K562 (cell line): ENCODE measurements around the gene LRRC14B. TPM values are rescaled to one million over a fixed set of nuclear protein-coding genes. Genes with fewer than 3 reads are reported as not detected.

Experiments used
- ATAC-seq: fragments of 200-7000 bp; cut with Tn5 transposase; 3 replicates; pipeline ENCODE4 v1.9.1; 2020; ENCODE audit warnings: moderate library complexity
- BruUV-seq: library from RNA; stranded (reverse); fragments of 400-500 nt; replicated peaks from 2 replicates; lab custom pipeline; 2021; lab: Mats Ljungman, UMichigan
- CTCF ChIA-PET: fragments of 300-600 bp; formaldehyde crosslinking; extraction: SDS; loops from one replicate; lab custom pipeline; 2021; ENCODE audit warnings: low intra/inter-chr PET ratio; lab: Yijun Ruan, JAX
- POLR2A ChIA-PET: fragments of 300-600, 350-650 bp; sonication (Branson Sonifier 250); formaldehyde crosslinking; extraction: SDS; loops from one replicate; lab custom pipeline; 2021; ENCODE audit warnings: antibody characterized with exemption, inconsistent platforms; lab: Yijun Ruan, JAX
- DNase-seq, 4 experiments: peaks; one replicate each; pipeline versions ENCODE4 v3.0.0 to v3.0.0-alpha.2; 2011 to 2018; ENCODE audit warnings: low spot score in 3 of 4, mixed read lengths in 3 of 4; ENCODE audit errors: extremely low read depth in 1 of 4
- FAIRE-seq: peaks from 2 replicates; lab custom pipeline; 2011; peaks lifted over from hg19 to GRCh38; lab: Jason Lieb, UNC
- H2AFZ ChIP-seq: 2 replicates; pipeline ENCODE4 v1.6.0; 2011; ENCODE audit warnings: low read depth, low read length, control low read depth, inconsistent platforms
- H3K27ac ChIP-seq: fragments of 200-600 bp; 3 replicates; pipeline ENCODE4 v1.8.0; 2011; ENCODE audit warnings: low read depth, mild to moderate bottlenecking, control low read depth, inconsistent platforms, low read length, moderate library complexity, mixed read lengths; ENCODE audit errors: extremely low read depth
- H3K27me3 ChIP-seq, 2 experiments: fragments of 300-600 bp in 1 of 2; 2 replicates in 1 of 2; 3 replicates in 1 of 2; pipeline versions ENCODE4 v1.6.0 to v1.8.0; 2011; ENCODE audit warnings: inconsistent platforms in 2 of 2, low read length in 2 of 2, mild to moderate bottlenecking in 1 of 2, mixed read lengths in 1 of 2, moderate library complexity in 1 of 2; ENCODE audit not compliant: control insufficient read depth in 2 of 2, insufficient read depth in 2 of 2
- H3K36me3 ChIP-seq: fragments of 300-600 bp; 3 replicates; pipeline ENCODE4 v1.8.0; 2011; ENCODE audit warnings: mild to moderate bottlenecking, low read length, inconsistent platforms; ENCODE audit not compliant: control insufficient read depth, insufficient read depth
- H3K4me1 ChIP-seq, 2 experiments: fragments of 200-600 bp in 1 of 2; replicated peaks in 1 of 2; 2 replicates in 1 of 2; 3 replicates in 1 of 2; pipeline versions ENCODE4 v1.5.1 to v1.8.0; 2011; ENCODE audit warnings: inconsistent platforms in 2 of 2, low read length in 2 of 2, mild to moderate bottlenecking in 1 of 2, mixed read lengths in 1 of 2, moderate library complexity in 1 of 2; ENCODE audit not compliant: control insufficient read depth in 2 of 2, insufficient read depth in 2 of 2
- H3K4me2 ChIP-seq: 2 replicates; pipeline ENCODE4 v1.6.1; 2011; ENCODE audit warnings: low read length, control low read depth, inconsistent platforms, mixed read lengths; ENCODE audit not compliant: insufficient read depth
- H3K4me3 ChIP-seq: fragments of 200-600 bp; sonication (generic), shearing (Covaris generic); 2 replicates; pipeline ENCODE4 v1.5.1; 2016; ENCODE audit warnings: control low read depth, inconsistent platforms
- H3K79me2 ChIP-seq: fragments of 200-600 bp; 3 replicates; pipeline ENCODE4 v1.8.0; 2011; ENCODE audit warnings: low read length, inconsistent platforms; ENCODE audit not compliant: control insufficient read depth, insufficient read depth
- H3K9ac ChIP-seq, 2 experiments: 2 replicates each; pipeline versions ENCODE4 v1.6.0 to v1.6.1; 2011; ENCODE audit warnings: low read depth in 2 of 2, low read length in 2 of 2, control low read depth in 1 of 2, inconsistent platforms in 1 of 2, mild to moderate bottlenecking in 1 of 2, mixed read lengths in 1 of 2; ENCODE audit not compliant: insufficient read depth in 1 of 2
- H3K9me1 ChIP-seq: one replicate; pipeline ENCODE4 v1.6.0; 2011; ENCODE audit warnings: inconsistent platforms, mild to moderate bottlenecking, low read length, moderate library complexity; ENCODE audit not compliant: control insufficient read depth, insufficient read depth
- H3K9me3 ChIP-seq: replicated peaks from 2 replicates; pipeline ENCODE4 v1.5.1; 2011; ENCODE audit warnings: low read depth, low read length, inconsistent platforms; ENCODE audit not compliant: control insufficient read depth, insufficient read depth
- H4K20me1 ChIP-seq: replicated peaks from 2 replicates; pipeline ENCODE4 v1.6.1; 2011; ENCODE audit warnings: low read length, inconsistent platforms, mixed read lengths; ENCODE audit not compliant: control insufficient read depth, insufficient read depth
- ATF7 ChIP-seq: fragments of 450-650 bp; IDR thresholded peaks from 2 replicates; pipeline ENCODE4 v1.7.1; 2014; ENCODE audit warnings: mild to moderate bottlenecking, moderate library complexity
- BRF2 ChIP-seq: IDR thresholded peaks from 3 replicates; pipeline ENCODE4 v1.6.1; 2011; ENCODE audit warnings: borderline replicate concordance, mild to moderate bottlenecking; ENCODE audit not compliant: insufficient read length, insufficient read depth
- E2F8 ChIP-seq: fragments of 450-650 bp; IDR thresholded peaks from 2 replicates; pipeline ENCODE4 v1.7.1; 2018; ENCODE audit warnings: mild to moderate bottlenecking, low read depth; ENCODE audit not compliant: partially characterized antibody
- GABPA ChIP-seq: fragments of 200-800 bp; sonication (Bioruptor generic); conservative IDR thresholded peaks from 2 replicates; pipeline ENCODE4 v1.6.1; 2016; ENCODE audit warnings: low read depth, missing genetic modification characterization, missing compliant biosample characterization
- NFYB ChIP-seq: IDR thresholded peaks from 2 replicates; pipeline ENCODE4 v1.6.1; 2011; ENCODE audit warnings: mild to moderate bottlenecking, moderate library complexity; ENCODE audit not compliant: insufficient read length; ENCODE audit errors: extremely low read depth
- NR3C1 ChIP-seq: sonication (generic); formaldehyde crosslinking; IDR thresholded peaks from 2 replicates; pipeline ENCODE4 v1.8.1; 2022; ENCODE audit warnings: missing genetic modification reagents
- POLR2AphosphoS2 ChIP-seq: IDR thresholded peaks from 2 replicates; pipeline ENCODE4 v1.6.1; 2012; ENCODE audit warnings: low read length, improper control_type of control experiment
- THRA ChIP-seq: fragments of 450-650 bp; IDR thresholded peaks from 2 replicates; pipeline ENCODE4 v1.6.1; 2017; ENCODE audit warnings: mild to moderate bottlenecking, moderate library complexity
- ZBTB8A ChIP-seq: fragments of 450-650 bp; IDR thresholded peaks from 2 replicates; pipeline ENCODE4 v1.6.1; 2018; ENCODE audit warnings: mild to moderate bottlenecking, moderate library complexity; ENCODE audit not compliant: partially characterized antibody
- ZNF143 ChIP-seq: sonication (generic); formaldehyde crosslinking; IDR thresholded peaks from 2 replicates; pipeline ENCODE4 v1.9.0; 2022; ENCODE audit warnings: mild to moderate bottlenecking, missing genetic modification reagents
- ZNF23 ChIP-seq: fragments of 250-450 bp; sonication (Bioruptor Pico); IDR thresholded peaks from 2 replicates; pipeline ENCODE4 v1.4.0; 2020; ENCODE audit warnings: mild to moderate bottlenecking
- WGBS: fragments of 100-300 bp; shearing (Covaris generic); methylation state at CpG from one replicate; pipeline ENCODE4 v1.1.6; 2016; ENCODE audit warnings: low coverage, mixed read lengths; ENCODE audit not compliant: insufficient coverage; ENCODE audit errors: missing lambda C conversion rate; 5-methylcytosine and 5-hydroxymethylcytosine counted together
- in situ Hi-C: fragments of 300-500 bp; cut with MboI; formaldehyde crosslinking; loops from 4 replicates; pipeline ENCODE4 v1.15.0; 2018; ENCODE audit warnings: inconsistent platforms, mixed read lengths
- intact Hi-C: fragments of 100-400 bp; cut with micrococcal nuclease; formaldehyde crosslinking; loops from 2 replicates; pipeline ENCODE4 v1.14.2; 2022
- polyA plus RNA-seq, 8 experiments: library from polyadenylated mRNA; depleted of rRNA in 4 of 8; stranded (reverse) in 5 of 8; unstranded in 3 of 8; fragments of >200 nt; fragmentation: Nextera tagmentation in 2 of 8; fragmentation: Illumina TruSeq in 1 of 8; extraction: Ambion mirVana in 2 of 8; extraction: Trizol in 1 of 8; gene quantifications; 2 replicates each; pipeline versions ENCODE4 v1.2.1 to v1.2.3, GENCODE V29; 2011 to 2014; ENCODE audit warnings: inconsistent platforms in 1 of 8, missing spikeins in 1 of 8
- total RNA-seq, 7 experiments: library from RNA; depleted of rRNA in 6 of 7; stranded (reverse); fragments of >200 nt in 6 of 7; fragmentation: Illumina TruSeq in 2 of 7; extraction: Trizol in 2 of 7; gene quantifications; 2 replicates each; pipeline versions ENCODE4 v1.2.1 to v1.2.3, GENCODE V29; 2011 to 2021; ENCODE audit warnings: low replicate concordance in 1 of 7

LRRC14B gene
- total and polyA plus RNA-seq, 9 of the 15 experiments (the other 6 are each of a cell fraction or from before 2014, with no cell fraction given), result not detected

- H3K9ac ChIP-seq, result no peak overlapping the region
- H3K27me3 ChIP-seq, result peaks cover 29 to 73% of the 10 kb centered on the region in 2 experiments; a peak in 4 of 5 replicates
- POLR2A ChIA-PET, result interaction anchor here (2.0 kb wide), 1 partner anchor 8 kb away, joined by 5 read pairs; no protein-coding TSS in a partner anchor
- ATAC-seq, result no peak
- no peaks in the 10 kb centered on the region for H3K9me3 ChIP-seq
- H3K4me3 ChIP-seq, result no peak overlapping the region
- peaks cover 0 to 66% of the 10 kb centered on the region in 2 experiments; a peak in 2 of 5 replicates for H3K4me1 ChIP-seq
- 25% methylated on average over 41 of the region's 46 CpGs for WGBS
- intact Hi-C loops, result no loop called here
- peaks cover 32% of the 10 kb centered on the region for H4K20me1 ChIP-seq
- H3K36me3 ChIP-seq, result no peaks in the 10 kb centered on the region
- no peak overlapping the region for H3K4me2 ChIP-seq
- no peaks in the 10 kb centered on the region for H3K9me1 ChIP-seq
- no TSS peak for BruUV-seq
- no peak overlapping the region for H3K27ac ChIP-seq
- CTCF ChIA-PET, result no interaction called here
- no peak for FAIRE-seq
- H2AFZ ChIP-seq, result no peak overlapping the region
- TF ChIP-seq ATF7, result no peak
- TF ChIP-seq E2F8, result no peak
- TF ChIP-seq GABPA (tag), result no peak
- TF ChIP-seq ZNF23 (CRISPR knock-in tag), result no peak
- no peak for TF ChIP-seq POLR2AphosphoS2
- no peak for TF ChIP-seq ZNF143 (CRISPR knock-in tag)
- TF ChIP-seq NR3C1 (CRISPR knock-in tag), result no peak
- no peak for TF ChIP-seq ZBTB8A
- TF ChIP-seq BRF2, result no peak
- no peak for TF ChIP-seq THRA
- no peak for TF ChIP-seq NFYB
- in situ Hi-C loops, result no loop called here
- H3K79me2 ChIP-seq, result no peaks in the 10 kb centered on the region
- no peak for DNase-seq
These were observed 825 bp downstream of the LRRC14B start for GRCh38 chr5:191949-192690.
